B cell (primary cell): ENCODE data around the gene INF2. TPM values are rescaled to one million over a fixed set of nuclear protein-coding genes. Genes with fewer than 3 reads are reported as not detected.

Experiments
- ATAC-seq: fragments of 200-7000 bp; cut with Tn5 transposase; one replicate; pipeline ENCODE4 v1.10.0; 2021; ENCODE audit warnings: low read depth, mild to moderate bottlenecking, moderate number of reproducible peaks, moderate library complexity
- CTCF ChIA-PET: fragments of 350-600 bp; sonication (Branson Sonifier 250); formaldehyde crosslinking; loops from one replicate; lab custom pipeline; 2021; ENCODE audit warnings: antibody characterized with exemption, inconsistent platforms; lab: Charles Lee
- POLR2A ChIA-PET: fragments of 350-600 bp; sonication (Branson Sonifier 250); formaldehyde crosslinking; loops from one replicate; lab custom pipeline; 2021; ENCODE audit warnings: antibody characterized with exemption; lab: Charles Lee
- DNase-seq: peaks from one replicate; pipeline ENCODE4 v3.0.0; 2013
- H2AFZ ChIP-seq: 2 replicates; pipeline ENCODE4 v1.6.1; 2012; ENCODE audit warnings: mild to moderate bottlenecking, low read depth, low read length; ENCODE audit not compliant: insufficient read depth, poor library complexity, severe bottlenecking
- H3K27ac ChIP-seq, 2 donors: 1 replicate in 1 of 2; 2 replicates in 1 of 2; pipeline ENCODE4 v1.5.1; 2012 to 2013; ENCODE audit warnings: low read length in 2 of 2, mild to moderate bottlenecking in 2 of 2, moderate library complexity in 1 of 2
- H3K27me3 ChIP-seq, 4 experiments: fragments of 200-600 bp in 1 of 4; sonication (generic) in 1 of 4; replicated peaks in 1 of 4; 1 replicate in 2 of 4; 2 replicates in 2 of 4; pipeline versions ENCODE4 v1.6.1 to v1.7.0; 2013 to 2016; ENCODE audit warnings: low read length in 3 of 4, mild to moderate bottlenecking in 2 of 4, mixed read lengths in 1 of 4, moderate library complexity in 1 of 4; ENCODE audit not compliant: insufficient read depth in 4 of 4, control insufficient read depth in 3 of 4; ENCODE audit errors: control extremely low read depth in 1 of 4
- H3K36me3 ChIP-seq, 2 experiments: replicated peaks in 1 of 2; 1 replicate in 1 of 2; 2 replicates in 1 of 2; pipeline versions ENCODE4 v1.6.1 to v1.7.1; 2013; ENCODE audit warnings: low read length in 1 of 2; ENCODE audit not compliant: insufficient read depth in 2 of 2, control insufficient read depth in 1 of 2; ENCODE audit errors: control extremely low read depth in 1 of 2, extremely low read depth in 1 of 2
- H3K4me1 ChIP-seq, 2 donors: fragments of 200-600 bp in 1 of 2; sonication (generic) in 1 of 2; 1 replicate in 1 of 2; 2 replicates in 1 of 2; pipeline versions ENCODE4 v1.5.1 to v1.6.1; 2013 to 2017; ENCODE audit warnings: low read length in 2 of 2; ENCODE audit not compliant: control insufficient read depth in 2 of 2, insufficient read depth in 2 of 2
- H3K4me2 ChIP-seq: replicated peaks from 2 replicates; pipeline ENCODE3; 2012; ENCODE audit warnings: mild to moderate bottlenecking, low read depth, low read length; ENCODE audit not compliant: poor library complexity, severe bottlenecking
- H3K4me3 ChIP-seq, 5 experiments: fragments of 200-600 bp in 1 of 5; sonication (generic) in 1 of 5; 1 replicate in 3 of 5; 2 replicates in 2 of 5; pipeline versions ENCODE4 v1.5.1 to v1.7.0; 2011 to 2016; ENCODE audit warnings: low read length in 4 of 5, mild to moderate bottlenecking in 4 of 5, low read depth in 2 of 5, control low read depth in 1 of 5, moderate library complexity in 1 of 5; ENCODE audit not compliant: insufficient read depth in 1 of 5; ENCODE audit errors: control extremely low read depth in 1 of 5, extremely low read depth in 1 of 5
- H3K79me2 ChIP-seq: fragments of 200-600 bp; sonication (generic); one replicate; pipeline ENCODE4 v1.6.0; 2016; ENCODE audit warnings: low read length; ENCODE audit not compliant: control insufficient read depth, insufficient read depth
- H3K9ac ChIP-seq: fragments of 200-600 bp; sonication (generic); 2 replicates; pipeline ENCODE4 v1.6.1; 2017; ENCODE audit warnings: mild to moderate bottlenecking, low read length, moderate library complexity
- H3K9me3 ChIP-seq, 3 donors: one replicate each; pipeline versions ENCODE4 v1.6.1 to v1.7.1; 2013; ENCODE audit warnings: low read length in 2 of 3; ENCODE audit not compliant: control insufficient read depth in 2 of 3, insufficient read depth in 1 of 3; ENCODE audit errors: control extremely low read depth in 1 of 3
- H4K20me1 ChIP-seq: 2 replicates; pipeline ENCODE4 v1.6.0; 2012; ENCODE audit warnings: mild to moderate bottlenecking, low read length; ENCODE audit not compliant: insufficient read depth, control insufficient read depth, poor library complexity, severe bottlenecking
- H3K27ac Mint-ChIP-seq: one replicate; pipeline ENCODE4 v1.8.0; 2021; ENCODE audit warnings: mixed read lengths
- H3K27me3 Mint-ChIP-seq: one replicate; pipeline ENCODE4 v1.8.0; 2021; ENCODE audit warnings: mixed read lengths
- H3K4me1 Mint-ChIP-seq: one replicate; pipeline ENCODE4 v1.8.0; 2021; ENCODE audit warnings: mixed read lengths
- H3K4me3 Mint-ChIP-seq: one replicate; pipeline ENCODE4 v1.8.0; 2021; ENCODE audit warnings: mixed read lengths
- H3K9me3 Mint-ChIP-seq: one replicate; pipeline ENCODE4 v1.8.0; 2022; ENCODE audit warnings: mixed read lengths; ENCODE audit not compliant: insufficient read depth
- CTCF ChIP-seq: fragments of 200-600 bp; IDR thresholded peaks from one replicate; pipeline ENCODE4 v1.8.0; 2022; ENCODE audit warnings: antibody characterized with exemption, mild to moderate bottlenecking
- EZH2 ChIP-seq: IDR thresholded peaks from 2 replicates; pipeline ENCODE4 v1.6.1; 2012; ENCODE audit warnings: borderline replicate concordance, low read depth, mild to moderate bottlenecking, moderate library complexity, low read length; ENCODE audit not compliant: insufficient read depth, poor library complexity, severe bottlenecking
- WGBS: methylation state at CpG from one replicate; pipeline ENCODE4 v1.1.5; 2013; ENCODE audit warnings: missing lambda C conversion rate; ENCODE audit not compliant: insufficient coverage; 5-methylcytosine and 5-hydroxymethylcytosine counted together
- intact Hi-C: fragments of 100-400 bp; cut with micrococcal nuclease; formaldehyde crosslinking; loops from one replicate; pipeline ENCODE4 v1.10.0; 2022
- polyA plus RNA-seq: library from polyadenylated mRNA; depleted of rRNA; stranded (reverse); fragments of >200 nt; gene quantifications from 2 replicates; pipeline ENCODE4 v1.2.3, GENCODE V29; 2012
- total RNA-seq, 2 donors: library from RNA; stranded (reverse); fragments of 120-200 nt in 1 of 2; gene quantifications; 1 replicate in 1 of 2; 2 replicates in 1 of 2; pipeline versions ENCODE4 v1.2.3 to v1.2.4, GENCODE V29; 2013 to 2022

INF2 gene
- total and polyA plus RNA-seq, 2 donors (not counting 1 experiment from before 2014, with no cell fraction given) = 90.2 to 100 TPM

- no peaks in the 10 kb centered on the region for H3K27me3 ChIP-seq
- ChIA-PET CTCF (interaction anchor here (1.1 to 6.8 kb wide), 6 partner anchors 12 to 29 kb away, joined by 3 to 64 read pairs (median 7); no protein-coding TSS in a partner anchor), POLR2A (interaction anchor here (1.0 to 2.9 kb wide), 6 partner anchors 10 to 76 kb away, joined by 6 to 23 read pairs (median 10); partner anchors contain the start of gene SIVA1)
- DNase-seq (peak; percentile 53), ATAC-seq (no peak)
- peak overlapping the region in 4 of 5 experiments; percentile 54 to 64 (median 62) for H3K4me3 ChIP-seq
- intact Hi-C loops = loop anchor here (1.0 kb wide), 1 partner anchor 12 kb away; no protein-coding TSS in a partner anchor
- H3K36me3 ChIP-seq = no peaks in the 10 kb centered on the region
- H3K4me1 Mint-ChIP-seq = peaks cover 45% of the 10 kb centered on the region
- peak overlapping the region; percentile 87 for H3K4me3 Mint-ChIP-seq
- H3K4me2 ChIP-seq = peak overlapping the region; percentile 81
- H3K27ac ChIP-seq = peak overlapping the region; percentile 6 to 51
- peaks cover 37 to 55% of the 10 kb centered on the region in 2 donors for H3K4me1 ChIP-seq
- peak overlapping the region; percentile 72 for H2AFZ ChIP-seq
- H3K27me3 Mint-ChIP-seq = no peaks in the 10 kb centered on the region
- TF ChIP-seq CTCF (no peak), EZH2 (no peak)
- H3K79me2 ChIP-seq = no peaks in the 10 kb centered on the region
- H3K9me3 ChIP-seq = peaks cover 0 to 18% (median 7%) of the 10 kb centered on the region in 3 donors
- H3K27ac Mint-ChIP-seq = peak overlapping the region; percentile 81
- H4K20me1 ChIP-seq = no peaks in the 10 kb centered on the region
- H3K9me3 Mint-ChIP-seq = peaks cover 9% of the 10 kb centered on the region
- 19% methylated on average over 15 of the region's 29 CpGs for WGBS
- H3K9ac ChIP-seq = peak overlapping the region; percentile 57
These were observed 12.5 kb upstream of the INF2 start for GRCh38 chr14:104676694-104677511.
